H7 (cell line): Measurements from ENCODE around the gene BTNL9. TPM values are rescaled to one million over a fixed set of nuclear protein-coding genes. Genes with fewer than 3 reads are reported as not detected.
"Not testable (repeated sequence)": the region's sequence is repeated elsewhere in the genome, so short reads cannot be mapped to it uniquely, and the experiment has no call there.

Experiments
- DNase-seq: peaks from one replicate; pipeline ENCODE4 v3.0.0; 2012
- H3K27me3 ChIP-seq: 2 replicates; pipeline ENCODE4 v1.6.0; 2011; ENCODE audit warnings: mild to moderate bottlenecking, low read length; ENCODE audit not compliant: control insufficient read depth, insufficient read depth
- H3K36me3 ChIP-seq: replicated peaks from 2 replicates; pipeline ENCODE4 v1.5.1; 2011; ENCODE audit warnings: low read length; ENCODE audit not compliant: control insufficient read depth, insufficient read depth
- H3K4me3 ChIP-seq: 2 replicates; pipeline ENCODE4 v1.5.1; 2011; ENCODE audit warnings: low read depth, mild to moderate bottlenecking, control low read depth, low read length, moderate library complexity; ENCODE audit not compliant: insufficient read depth
- total RNA-seq: library from RNA; depleted of rRNA; stranded (reverse); fragments of >200 nt; shearing (Covaris generic); gene quantifications from 2 replicates; pipeline ENCODE4 v1.2.3, GENCODE V29; 2014

Gene BTNL9
- total RNA-seq, 1 experiment from 2014 or later, result 0.31 TPM

DNA sequence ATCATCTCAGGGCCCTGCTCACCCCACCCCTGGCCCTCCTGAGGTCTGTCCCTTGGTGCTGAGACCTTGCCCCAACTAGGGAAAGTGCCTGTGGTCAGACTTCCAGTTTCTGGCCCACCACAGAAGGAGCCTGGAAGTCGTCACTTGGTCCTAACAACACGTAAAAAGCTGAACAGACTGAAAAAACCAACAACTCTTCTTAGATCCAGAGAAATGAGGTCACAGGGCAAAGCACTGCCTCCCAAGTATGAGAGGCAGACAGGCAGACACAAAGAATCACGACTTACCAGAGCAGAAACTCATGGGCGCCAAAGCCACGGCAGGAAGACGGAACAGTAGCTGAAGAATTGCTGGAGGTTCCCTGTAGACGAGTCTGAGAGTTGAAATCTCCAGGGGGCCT is 52.4 kb downstream of the BTNL9 start:
- H3K27me3 ChIP-seq, result no peaks in the 10 kb centered on the region
- H3K36me3 ChIP-seq, result no peaks in the 10 kb centered on the region
- no peak overlapping the region for H3K4me3 ChIP-seq
- no peak for DNase-seq

DNA sequence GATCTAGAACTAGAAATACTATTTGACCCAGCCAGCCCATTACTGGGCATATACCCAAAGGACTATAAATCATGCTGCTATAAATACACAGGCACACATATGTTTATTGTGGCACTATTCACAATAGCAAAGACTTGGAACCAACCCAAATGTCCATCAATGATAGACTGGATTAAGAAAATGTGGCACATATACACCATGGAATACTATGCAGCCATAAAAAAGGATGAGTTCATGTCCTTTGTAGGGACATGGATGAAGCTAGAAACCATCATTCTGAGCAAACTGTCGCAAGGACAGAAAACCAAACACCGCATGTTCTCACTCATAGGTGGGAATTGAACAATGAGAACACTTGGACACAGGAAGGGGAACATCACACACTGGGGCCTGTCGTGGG is 55.1 kb downstream of the BTNL9 start:
- not testable (repeated sequence) for H3K4me3 ChIP-seq, DNase-seq, H3K36me3 ChIP-seq

DNA sequence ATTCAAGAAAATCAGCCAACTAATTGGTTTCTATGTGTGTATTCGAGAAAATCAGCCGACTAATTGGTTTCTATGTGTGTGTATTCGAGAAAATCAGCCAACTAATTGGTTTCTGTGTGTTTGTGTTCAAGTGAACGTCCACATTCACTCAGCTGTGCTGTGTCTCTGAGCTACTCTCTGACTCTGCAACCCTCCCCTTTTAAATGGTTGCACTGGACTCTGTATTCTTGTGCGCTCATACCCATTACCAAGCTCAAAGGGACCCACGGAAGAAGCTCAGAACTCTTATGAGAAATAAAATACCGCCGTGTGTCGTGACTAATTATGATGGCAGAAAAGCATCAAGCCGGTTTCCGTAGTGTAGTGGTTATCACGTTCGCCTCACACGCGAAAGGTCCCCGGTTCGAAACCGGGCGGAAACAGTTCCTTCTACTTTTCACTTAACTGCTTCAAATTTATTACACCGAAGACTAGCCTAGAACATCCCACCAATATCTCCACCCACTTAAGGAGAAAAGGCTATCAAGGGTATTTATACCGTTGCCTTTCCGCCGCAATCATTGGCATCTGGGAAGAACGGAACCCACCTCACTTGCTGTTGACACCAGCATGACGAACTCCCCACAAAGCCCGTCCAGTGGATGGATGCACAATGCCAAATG is 56.8 kb downstream of the BTNL9 start:
- not testable (repeated sequence) for H3K36me3 ChIP-seq, H3K4me3 ChIP-seq, DNase-seq
- H3K27me3 ChIP-seq, result peaks cover 20% of the 10 kb centered on the region

More for the DNA sequence above, 55.1 kb downstream of the BTNL9 start:
- peaks cover 15% of the 10 kb centered on the region for H3K27me3 ChIP-seq

DNA sequence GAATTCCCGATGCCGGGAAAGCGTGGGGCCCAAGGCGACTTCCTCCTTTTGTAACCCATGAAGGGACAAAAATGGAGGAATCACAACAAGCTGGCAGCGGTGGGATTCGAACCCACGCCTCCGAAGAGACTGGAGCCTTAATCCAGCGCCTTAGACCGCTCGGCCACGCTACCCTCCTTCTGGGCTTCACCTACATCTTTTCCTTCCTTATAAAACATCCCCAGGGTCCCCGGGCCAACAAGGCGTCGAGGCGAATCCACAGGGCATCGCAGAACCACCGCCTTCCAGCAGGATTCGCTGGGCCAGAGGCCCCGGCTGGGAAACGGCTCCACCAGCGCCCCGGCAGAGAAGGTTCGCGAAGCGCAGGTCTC is 57.3 kb downstream of the BTNL9 start:
- DNase-seq, H3K36me3 ChIP-seq, H3K4me3 ChIP-seq: not testable (repeated sequence)
- H3K27me3 ChIP-seq, result peaks cover 20% of the 10 kb centered on the region

DNA sequence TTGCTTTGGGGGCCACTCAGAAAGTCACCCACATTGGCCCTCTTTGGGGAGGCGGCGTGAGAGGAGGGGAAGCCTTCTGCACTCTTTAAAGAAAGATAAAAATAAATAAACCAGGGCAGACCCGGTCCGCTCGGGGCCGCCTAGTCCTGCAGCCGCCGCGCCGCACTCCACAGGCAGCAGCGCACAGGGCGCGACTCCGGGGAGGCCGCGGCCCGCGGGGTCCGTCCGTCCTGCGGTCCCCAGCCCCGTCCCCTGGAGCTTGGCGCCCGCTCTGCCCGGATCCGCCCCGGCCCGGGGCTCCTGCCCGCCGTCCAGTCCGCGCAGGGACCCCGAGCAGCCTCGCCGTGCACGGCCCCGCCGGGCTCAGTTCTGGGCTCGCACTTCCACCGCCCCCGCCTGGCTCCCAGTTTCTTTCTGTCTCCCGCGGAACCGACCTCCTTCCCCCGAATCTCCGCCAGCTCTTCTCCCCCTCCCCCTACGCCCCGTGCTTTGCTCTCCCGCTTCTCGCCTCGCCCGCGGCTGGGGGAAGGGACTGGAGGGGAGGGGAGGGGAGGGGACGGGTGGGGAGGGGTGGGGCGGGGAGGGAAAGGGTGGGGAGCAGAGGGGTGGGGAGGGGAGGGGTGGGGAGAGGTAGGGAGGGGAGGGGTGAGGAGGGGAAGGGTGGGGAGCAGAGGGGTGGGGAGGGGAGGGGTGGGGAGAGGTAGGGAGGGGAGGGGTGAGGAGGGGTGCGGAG is 57.9 kb downstream of the BTNL9 start:
- not testable (repeated sequence) for H3K36me3 ChIP-seq, H3K4me3 ChIP-seq, DNase-seq

DNA sequence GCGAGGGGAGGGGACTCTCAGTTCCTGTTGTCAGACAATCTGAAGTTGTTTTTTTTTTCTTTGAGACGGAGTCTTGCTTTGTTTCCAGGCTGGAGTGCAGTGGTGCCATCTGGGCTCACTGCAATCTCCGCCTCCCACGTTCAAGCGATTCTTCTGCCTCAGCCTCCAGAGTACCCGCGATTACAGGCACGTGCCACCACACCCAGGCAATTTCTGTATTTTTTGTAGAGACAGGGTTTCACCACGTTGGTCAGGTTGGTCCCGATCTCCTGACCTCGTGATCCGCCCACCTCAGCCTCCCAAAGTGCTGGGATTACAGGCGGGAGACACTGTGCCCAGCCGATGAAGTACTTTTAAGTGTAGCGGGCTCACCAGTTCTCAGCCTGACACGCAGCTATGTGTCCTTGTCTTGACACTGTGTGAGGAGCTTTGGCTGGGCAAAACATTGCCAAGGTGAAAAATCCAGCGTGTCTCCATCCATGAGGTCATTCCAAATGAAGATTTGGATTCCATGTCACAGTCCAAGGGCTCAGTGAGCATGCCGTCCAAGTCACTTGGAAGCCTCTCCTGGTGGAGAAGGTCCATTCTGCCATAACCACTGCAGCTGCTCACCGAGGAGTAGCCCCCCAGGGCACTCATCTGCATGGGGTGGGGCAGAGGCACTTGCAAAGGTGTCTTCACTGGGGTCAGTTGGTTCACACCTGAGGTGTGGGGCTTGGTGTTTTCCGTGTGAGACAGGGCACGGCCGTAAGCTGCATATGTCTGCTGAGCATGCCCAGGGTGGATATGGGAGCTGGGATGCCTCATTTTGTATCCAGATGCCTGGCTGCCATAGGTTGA is 58.9 kb downstream of the BTNL9 start:
- peaks cover 20% of the 10 kb centered on the region for H3K27me3 ChIP-seq
- no peaks in the 10 kb centered on the region for H3K36me3 ChIP-seq
- no peak for DNase-seq
- no peak overlapping the region for H3K4me3 ChIP-seq

More for the DNA sequence above, 57.9 kb downstream of the BTNL9 start:
- peaks cover 20% of the 10 kb centered on the region for H3K27me3 ChIP-seq

DNA sequence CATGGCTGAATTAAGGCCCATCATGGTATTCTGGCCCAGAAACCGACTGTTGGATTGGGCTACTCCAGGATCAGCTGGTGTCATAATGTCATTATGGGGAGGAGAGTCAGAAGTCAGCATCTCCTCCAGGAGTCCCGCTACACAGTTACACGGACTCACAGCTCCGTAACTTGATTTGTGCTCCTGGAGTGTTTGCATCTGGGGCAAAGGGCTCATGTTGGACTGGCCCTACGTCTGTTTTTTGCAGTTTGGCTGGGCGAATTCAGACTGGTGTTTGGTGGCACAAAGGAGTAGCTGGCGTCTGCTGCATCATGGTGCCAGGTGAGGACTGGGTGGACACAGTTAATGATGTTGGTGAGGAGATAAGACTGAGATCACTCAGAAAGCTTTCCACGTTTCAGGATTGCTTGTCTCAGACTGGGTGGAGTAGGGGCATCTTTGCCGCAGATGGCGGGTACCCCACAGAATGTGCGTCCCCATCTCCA is 59.6 kb downstream of the BTNL9 start:
- DNase-seq, result no peak
- no peaks in the 10 kb centered on the region for H3K36me3 ChIP-seq
- peaks cover 27% of the 10 kb centered on the region for H3K27me3 ChIP-seq
- no peak overlapping the region for H3K4me3 ChIP-seq

DNA sequence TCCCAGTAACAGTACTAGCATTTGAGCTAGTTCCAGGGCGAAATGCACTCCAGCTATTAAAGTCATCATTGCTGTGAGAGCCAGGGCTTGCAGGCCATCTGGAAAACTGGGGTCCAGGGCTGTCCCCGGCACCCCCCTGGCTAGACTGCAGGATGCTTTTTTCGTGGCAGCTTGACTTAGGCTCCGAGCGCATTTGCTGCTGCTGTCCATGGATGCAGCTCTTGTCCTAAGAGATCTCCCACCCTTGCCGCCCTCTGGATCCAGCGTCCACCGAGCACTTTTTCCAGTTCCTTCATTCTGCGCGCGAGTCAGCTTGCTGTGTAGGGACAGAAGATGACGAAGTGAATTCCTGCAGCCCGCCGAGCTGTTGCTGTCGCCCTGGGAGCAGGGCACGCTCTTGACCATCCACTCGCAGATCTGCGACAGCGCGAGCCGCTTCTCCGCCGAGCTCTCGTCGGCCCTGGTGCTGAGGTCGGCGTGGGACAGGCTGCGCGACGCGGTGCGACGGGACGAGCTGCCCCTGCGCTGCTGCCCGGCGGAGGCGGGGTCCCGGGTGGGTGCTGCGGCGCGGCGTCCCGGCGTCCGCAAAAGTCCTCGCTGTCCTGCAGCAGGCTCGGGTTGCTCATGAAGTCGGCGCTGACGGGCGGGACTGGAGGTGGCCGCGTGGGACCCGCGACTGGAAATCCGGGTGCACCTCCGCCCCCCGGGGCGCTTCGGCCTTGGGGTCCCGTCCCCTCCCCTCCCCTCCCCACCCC is 60.2 kb downstream of the BTNL9 start:
- Histone ChIP-seq H3K36me3 (no peaks in the 10 kb centered on the region), H3K27me3 (peaks cover 31% of the 10 kb centered on the region), H3K4me3 (peak overlapping the region; percentile 27)
- DNase-seq, result peak; percentile 65

DNA sequence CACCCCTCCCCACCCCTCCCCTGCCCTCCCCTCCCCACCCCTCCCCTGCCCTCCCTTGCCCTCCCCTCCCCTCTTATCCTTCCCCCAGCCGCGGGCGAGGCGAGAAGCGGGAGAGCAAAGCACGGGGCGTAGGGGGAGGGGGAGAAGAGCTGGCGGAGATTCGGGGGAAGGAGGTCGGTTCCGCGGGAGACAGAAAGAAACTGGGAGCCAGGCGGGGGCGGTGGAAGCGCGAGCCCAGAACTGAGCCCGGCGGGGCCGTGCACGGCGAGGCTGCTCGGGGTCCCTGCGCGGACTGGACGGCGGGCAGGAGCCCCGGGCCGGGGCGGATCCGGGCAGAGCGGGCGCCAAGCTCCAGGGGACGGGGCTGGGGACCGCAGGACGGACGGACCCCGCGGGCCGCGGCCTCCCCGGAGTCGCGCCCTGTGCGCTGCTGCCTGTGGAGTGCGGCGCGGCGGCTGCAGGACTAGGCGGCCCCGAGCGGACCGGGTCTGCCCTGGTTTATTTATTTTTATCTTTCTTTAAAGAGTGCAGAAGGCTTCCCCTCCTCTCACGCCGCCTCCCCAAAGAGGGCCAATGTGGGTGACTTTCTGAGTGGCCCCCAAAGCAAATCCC is 61.1 kb downstream of the BTNL9 start:
- H3K27me3 ChIP-seq, result peaks cover 35% of the 10 kb centered on the region
- not testable (repeated sequence) for DNase-seq, H3K36me3 ChIP-seq
- peak overlapping the region; percentile 28 for H3K4me3 ChIP-seq

DNA sequence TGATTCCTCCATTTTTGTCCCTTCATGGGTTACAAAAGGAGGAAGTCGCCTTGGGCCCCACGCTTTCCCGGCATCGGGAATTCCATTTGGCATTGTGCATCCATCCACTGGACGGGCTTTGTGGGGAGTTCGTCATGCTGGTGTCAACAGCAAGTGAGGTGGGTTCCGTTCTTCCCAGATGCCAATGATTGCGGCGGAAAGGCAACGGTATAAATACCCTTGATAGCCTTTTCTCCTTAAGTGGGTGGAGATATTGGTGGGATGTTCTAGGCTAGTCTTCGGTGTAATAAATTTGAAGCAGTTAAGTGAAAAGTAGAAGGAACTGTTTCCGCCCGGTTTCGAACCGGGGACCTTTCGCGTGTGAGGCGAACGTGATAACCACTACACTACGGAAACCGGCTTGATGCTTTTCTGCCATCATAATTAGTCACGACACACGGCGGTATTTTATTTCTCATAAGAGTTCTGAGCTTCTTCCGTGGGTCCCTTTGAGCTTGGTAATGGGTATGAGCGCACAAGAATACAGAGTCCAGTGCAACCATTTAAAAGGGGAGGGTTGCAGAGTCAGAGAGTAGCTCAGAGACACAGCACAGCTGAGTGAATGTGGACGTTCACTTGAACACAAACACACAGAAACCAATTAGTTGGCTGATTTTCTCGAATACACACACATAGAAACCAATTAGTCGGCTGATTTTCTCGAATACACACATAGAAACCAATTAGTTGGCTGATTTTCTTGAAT is 62.0 kb downstream of the BTNL9 start:
- H3K36me3 ChIP-seq, DNase-seq, H3K4me3 ChIP-seq: not testable (repeated sequence)
- H3K27me3 ChIP-seq, result peaks cover 35% of the 10 kb centered on the region

DNA sequence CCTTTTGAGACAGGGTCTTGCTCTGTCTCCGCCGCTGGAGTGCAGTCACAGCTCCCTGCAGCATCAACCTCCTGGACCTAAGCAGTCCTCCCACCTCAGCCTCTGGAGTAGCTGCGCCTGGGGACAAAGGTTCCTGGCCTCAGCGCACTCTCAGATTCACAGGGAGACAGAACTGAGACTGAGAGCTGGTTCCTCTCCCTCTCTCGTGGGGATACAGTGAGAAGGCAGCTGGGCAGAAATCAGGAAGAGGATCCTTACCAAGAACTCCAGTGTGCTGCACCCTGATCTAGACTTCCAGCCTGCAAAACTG is 64.1 kb downstream of the BTNL9 start:
- Histone ChIP-seq H3K27me3 (peaks cover 29% of the 10 kb centered on the region), H3K4me3 (peak overlapping the region; percentile 26)
- DNase-seq, H3K36me3 ChIP-seq: not testable (repeated sequence)

DNA sequence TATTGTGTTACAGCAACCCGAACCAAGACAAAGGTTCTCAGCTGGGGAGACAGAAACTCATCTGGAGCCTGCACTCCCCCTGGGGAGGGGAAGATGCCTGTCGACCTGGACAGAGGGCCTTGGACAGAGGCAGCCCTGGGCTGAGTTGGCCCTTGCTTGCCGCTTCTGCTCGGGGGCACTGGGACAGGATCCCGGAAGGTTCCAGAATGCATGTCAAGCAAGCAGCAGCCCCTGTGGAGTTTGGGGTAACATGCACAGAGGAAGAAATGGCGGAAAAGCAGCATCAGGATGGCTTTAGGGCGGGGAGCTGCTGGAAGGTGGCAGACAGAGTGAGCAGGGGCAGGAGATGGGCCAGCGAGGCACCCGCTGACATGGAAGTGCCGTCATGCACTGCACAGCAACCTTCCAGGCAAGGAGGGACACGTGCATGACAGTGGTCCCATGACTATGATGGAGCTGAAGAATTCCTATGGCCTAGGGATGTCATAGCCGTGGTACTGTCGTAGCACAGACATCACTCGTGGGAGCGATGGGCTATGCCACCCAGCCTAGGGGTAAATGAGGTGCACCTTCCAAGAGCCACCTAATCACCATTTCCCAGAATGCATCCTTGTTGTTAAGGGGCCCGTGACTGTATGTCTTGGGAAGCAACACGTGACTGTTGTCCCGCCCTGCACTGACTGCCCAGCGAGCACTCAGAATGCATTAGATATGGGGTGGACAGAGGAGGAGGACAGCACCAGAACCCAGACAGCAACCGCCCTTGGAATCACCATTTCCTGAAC is 64.7 kb downstream of the BTNL9 start:
- not testable (repeated sequence) for DNase-seq, H3K36me3 ChIP-seq
- Histone ChIP-seq H3K27me3 (peaks cover 23% of the 10 kb centered on the region), H3K4me3 (peak overlapping the region; percentile 9; the same call in 1 of the 2 replicates)
